CD4-positive, alpha-beta T cell (primary cell): Measurements from ENCODE around the gene C10orf71. TPM values are rescaled to one million over a fixed set of nuclear protein-coding genes. Genes with fewer than 3 reads are reported as not detected.

Source experiments
- ATAC-seq: fragments of 200-7000 bp; cut with Tn5 transposase; one replicate; pipeline ENCODE4 v1.10.0; 2022; ENCODE audit warnings: mild to moderate bottlenecking; ENCODE audit not compliant: poor library complexity
- CTCF ChIA-PET: fragments of 350-600 bp; sonication (Branson Sonifier 250); formaldehyde crosslinking; loops from one replicate; lab custom pipeline; 2021; ENCODE audit warnings: antibody characterized with exemption, inconsistent platforms; lab: Charles Lee
- POLR2A ChIA-PET: fragments of 350-600 bp; sonication (Branson Sonifier 250); formaldehyde crosslinking; loops from one replicate; lab custom pipeline; 2021; ENCODE audit warnings: antibody characterized with exemption, inconsistent platforms; lab: Charles Lee
- DNase-seq, 14 experiments: peaks; one replicate each; pipeline ENCODE4 v3.0.0-alpha.2; 2013 to 2020; ENCODE audit warnings: mixed read lengths in 2 of 14
- H3K27ac ChIP-seq, 2 donors: one replicate each; pipeline versions ENCODE4 v1.5.1 to v1.7.0; 2013; ENCODE audit warnings: low read length in 2 of 2, low read depth in 1 of 2, mild to moderate bottlenecking in 1 of 2
- H3K27me3 ChIP-seq, 2 experiments: 1 replicate in 1 of 2; 2 replicates in 1 of 2; pipeline versions ENCODE4 v1.6.1 to v1.7.0; 2013; ENCODE audit warnings: low read length in 2 of 2, control low read depth in 1 of 2, mild to moderate bottlenecking in 1 of 2, moderate library complexity in 1 of 2; ENCODE audit not compliant: insufficient read depth in 2 of 2, control insufficient read depth in 1 of 2
- H3K36me3 ChIP-seq: one replicate; pipeline ENCODE4 v1.6.1; 2013; ENCODE audit warnings: low read length, control low read depth; ENCODE audit not compliant: insufficient read depth
- H3K4me1 ChIP-seq: one replicate; pipeline ENCODE4 v1.6.1; 2013; ENCODE audit warnings: low read length, control low read depth; ENCODE audit not compliant: insufficient read depth
- H3K4me3 ChIP-seq: one replicate; pipeline ENCODE4 v1.5.1; 2013; ENCODE audit warnings: mild to moderate bottlenecking, low read length, moderate library complexity
- H3K9me3 ChIP-seq, 2 experiments: 1 replicate in 1 of 2; 2 replicates in 1 of 2; pipeline versions ENCODE4 v1.6.1 to v1.7.0; 2013; ENCODE audit warnings: low read length in 2 of 2, mild to moderate bottlenecking in 2 of 2, control low read depth in 1 of 2, moderate library complexity in 1 of 2; ENCODE audit not compliant: control insufficient read depth in 1 of 2, insufficient read depth in 1 of 2
- H3K27ac Mint-ChIP-seq: one replicate; pipeline ENCODE4 v1.8.0; 2020; ENCODE audit warnings: mixed read lengths
- H3K27me3 Mint-ChIP-seq: one replicate; pipeline ENCODE4 v1.8.0; 2021; ENCODE audit warnings: mixed read lengths
- H3K36me3 Mint-ChIP-seq: one replicate; pipeline ENCODE4 v1.8.0; 2021; ENCODE audit warnings: low read depth, mixed read lengths
- H3K4me1 Mint-ChIP-seq: one replicate; pipeline ENCODE4 v1.8.0; 2021; ENCODE audit warnings: low read depth, mixed read lengths
- H3K4me3 Mint-ChIP-seq: one replicate; pipeline ENCODE4 v1.8.0; 2020; ENCODE audit warnings: mild to moderate bottlenecking, mixed read lengths
- H3K9me3 Mint-ChIP-seq: one replicate; pipeline ENCODE4 v1.8.0; 2020; ENCODE audit warnings: mixed read lengths
- CTCF ChIP-seq: fragments of 200-600 bp; IDR thresholded peaks from one replicate; pipeline ENCODE4 v1.8.0; 2022; ENCODE audit warnings: antibody characterized with exemption, mild to moderate bottlenecking
- intact Hi-C, 2 experiments: fragments of 100-400 bp; cut with DNase I in 1 of 2; cut with micrococcal nuclease in 1 of 2; formaldehyde crosslinking; loops; one replicate each; pipeline versions ENCODE4 v1.15.1 to v1.9.0; 2023 to 2025; cut with DNase I, micrococcal nuclease
- total RNA-seq, 174 experiments: library from RNA in 2 of 174; stranded (reverse) in 2 of 174; gene quantifications; one replicate each; pipeline ENCODE4 v1.2.3 and lab custom pipeline; 2021 to 2026

C10orf71 gene
- total RNA-seq, 2 experiments from 2014 or later = not detected

GRCh38 chr10:49353026-49353894, 54.3 kb downstream of the C10orf71 start:
- Mint-ChIP-seq H3K4me1 (no peaks in the 10 kb centered on the region), H3K27me3 (peaks cover 4% of the 10 kb centered on the region), H3K27ac (no peak overlapping the region), H3K36me3 (no peaks in the 10 kb centered on the region), H3K4me3 (no peak overlapping the region), H3K9me3 (peaks cover 6% of the 10 kb centered on the region)
- Histone ChIP-seq H3K27ac (no peak overlapping the region), H3K36me3 (no peaks in the 10 kb centered on the region), H3K4me1 (no peaks in the 10 kb centered on the region), H3K27me3 (no peaks in the 10 kb centered on the region), H3K4me3 (no peak overlapping the region), H3K9me3 (peaks cover 12 to 21% of the 10 kb centered on the region in 2 experiments)
- ChIA-PET POLR2A (no interaction called here), CTCF (no interaction called here)
- no peak for ATAC-seq
- intact Hi-C loops = no loop called here
- DNase-seq = no peak
- no peak for TF ChIP-seq CTCF

GRCh38 chr10:49353895-49354566, 55.1 kb downstream of the C10orf71 start:
- DNase-seq = no peak

GRCh38 chr10:49354593-49354992, 55.6 kb downstream of the C10orf71 start:
- no peak for DNase-seq
- H3K27me3 ChIP-seq = no peaks in the 10 kb centered on the region
- no peak for ATAC-seq
- no peaks in the 10 kb centered on the region for H3K4me1 Mint-ChIP-seq
- H3K4me1 ChIP-seq = no peaks in the 10 kb centered on the region
- no peak overlapping the region for H3K27ac Mint-ChIP-seq
- ChIA-PET POLR2A (no interaction called here), CTCF (no interaction called here)
- no peak overlapping the region for H3K27ac ChIP-seq
- H3K36me3 Mint-ChIP-seq = no peaks in the 10 kb centered on the region
- no peaks in the 10 kb centered on the region for H3K36me3 ChIP-seq
- peaks cover 5% of the 10 kb centered on the region for H3K9me3 Mint-ChIP-seq
- no peak for TF ChIP-seq CTCF
- H3K27me3 Mint-ChIP-seq = peaks cover 4% of the 10 kb centered on the region
- peaks cover 10 to 21% of the 10 kb centered on the region in 2 experiments for H3K9me3 ChIP-seq
- intact Hi-C loops = no loop called here
- no peak overlapping the region for H3K4me3 ChIP-seq
- no peak overlapping the region for H3K4me3 Mint-ChIP-seq

More at GRCh38 chr10:49353895-49354566, 55.1 kb downstream of the C10orf71 start:
- intact Hi-C loops = no loop called here
- Mint-ChIP-seq H3K27me3 (peaks cover 4% of the 10 kb centered on the region), H3K4me3 (no peak overlapping the region), H3K36me3 (no peaks in the 10 kb centered on the region), H3K4me1 (no peaks in the 10 kb centered on the region), H3K27ac (no peak overlapping the region), H3K9me3 (peaks cover 6% of the 10 kb centered on the region)
- ChIA-PET CTCF (no interaction called here), POLR2A (no interaction called here)
- H3K27ac ChIP-seq = no peak overlapping the region
- no peaks in the 10 kb centered on the region for H3K4me1 ChIP-seq
- no peak overlapping the region for H3K4me3 ChIP-seq
- ATAC-seq = no peak
- H3K36me3 ChIP-seq = no peaks in the 10 kb centered on the region
- H3K27me3 ChIP-seq = no peaks in the 10 kb centered on the region
- peaks cover 12 to 21% of the 10 kb centered on the region in 2 experiments for H3K9me3 ChIP-seq
- no peak for TF ChIP-seq CTCF
